Stimulated activated CD4-positive, alpha-beta T cell treated with anti-CD3 and anti-CD28 coated beads, Interleukin-4, amount 100 ng/mL, for 48 hours (primary cell): ENCODE data around the gene PRR20G.
"Not testable (repeated sequence)": the region's sequence is repeated elsewhere in the genome, so short reads cannot be mapped to it uniquely, and the experiment has no call there.

Source experiments
- DNase-seq, 2 donors: peaks; one replicate each; pipeline ENCODE4 v3.0.0-alpha.2; 2020; ENCODE audit warnings: low read depth in 2 of 2

Gene PRR20G

GRCh38 chr3:127287840-127288239, at the start of gene PRR20G:
PRR20G (minus strand) TSS chr3:127288046; CDS start chr3:127287365, 681 bp downstream.
- no peak for DNase-seq

GRCh38 chr3:127337001-127337400, 49.2 kb upstream of the PRR20G start:
- DNase-seq, result no peak

- DNase-seq, result no peak
These were observed 48.3 kb upstream of the PRR20G start for GRCh38 chr3:127336101-127336500.

GRCh38 chr3:127330385-127330784, 42.5 kb upstream of the PRR20G start:
- DNase-seq, result no peak

GRCh38 chr3:127329631-127330285, 41.9 kb upstream of the PRR20G start:
- DNase-seq, result no peak

- DNase-seq, result no peak
These were observed 40.6 kb upstream of the PRR20G start for GRCh38 chr3:127328421-127328820.

GRCh38 chr3:127326341-127326740, 38.5 kb upstream of the PRR20G start:
- DNase-seq, result no peak

GRCh38 chr3:127325629-127325961, 37.7 kb upstream of the PRR20G start:
- DNase-seq, result no peak

- DNase-seq, result no peak
These were observed 37.2 kb upstream of the PRR20G start for GRCh38 chr3:127324913-127325628.

GRCh38 chr3:127324076-127324475, 36.2 kb upstream of the PRR20G start:
- DNase-seq, result no peak

- DNase-seq, result no peak
These were observed 35.7 kb upstream of the PRR20G start for GRCh38 chr3:127323581-127323980.

GRCh38 chr3:127321371-127321770, 33.5 kb upstream of the PRR20G start:
- no peak for DNase-seq

- no peak for DNase-seq
These were observed 32.8 kb upstream of the PRR20G start for GRCh38 chr3:127320529-127321121.

GRCh38 chr3:127316685-127317084, 28.8 kb upstream of the PRR20G start:
- no peak for DNase-seq

- DNase-seq, result no peak
These were observed 25.0 kb upstream of the PRR20G start for GRCh38 chr3:127312818-127313217.

GRCh38 chr3:127308821-127309220, 21.0 kb upstream of the PRR20G start:
- not testable (repeated sequence) for DNase-seq

- no peak for DNase-seq
These were observed 20.1 kb upstream of the PRR20G start for GRCh38 chr3:127307916-127308315.

- DNase-seq, result no peak
These were observed 19.4 kb upstream of the PRR20G start for GRCh38 chr3:127307112-127307835.

GRCh38 chr3:127306361-127307111, 18.7 kb upstream of the PRR20G start:
- DNase-seq, result no peak

- DNase-seq, result no peak
These were observed 17.7 kb upstream of the PRR20G start for GRCh38 chr3:127305499-127306060.

- no peak for DNase-seq
These were observed 16.4 kb upstream of the PRR20G start for GRCh38 chr3:127304121-127304744.
